Femur (tissue), 1 donor: ENCODE results near the gene POLD1.

Experiments
- DNase-seq: peaks from one replicate; pipeline ENCODE4 v3.0.0-alpha.2; 2017

The POLD1 gene

GRCh38 chr19:50447053-50447452 lies 62.9 kb downstream of the POLD1 start:
- no peak for DNase-seq

GRCh38 chr19:50447750-50448149 lies 63.6 kb downstream of the POLD1 start:
- no peak for DNase-seq

GRCh38 chr19:50449236-50449899 lies 65.2 kb downstream of the POLD1 start:
- DNase-seq: no peak

- DNase-seq: no peak
Measured at GRCh38 chr19:50450369-50451222, 66.4 kb downstream of the POLD1 start.

- no peak for DNase-seq
Measured at GRCh38 chr19:50451223-50451534, 67.0 kb downstream of the POLD1 start.

GRCh38 chr19:50453243-50453642 lies 69.1 kb downstream of the POLD1 start:
- no peak for DNase-seq

GRCh38 chr19:50455992-50456391 lies 71.8 kb downstream of the POLD1 start:
- DNase-seq: no peak

GRCh38 chr19:50457300-50457699 lies 73.2 kb downstream of the POLD1 start:
- no peak for DNase-seq

GRCh38 chr19:50458396-50459066 lies 74.4 kb downstream of the POLD1 start:
- no peak for DNase-seq

- DNase-seq: no peak
Measured at GRCh38 chr19:50459067-50459456, 74.9 kb downstream of the POLD1 start.

- no peak for DNase-seq
Measured at GRCh38 chr19:50459638-50460037, 75.5 kb downstream of the POLD1 start.

GRCh38 chr19:50460161-50460765 lies 76.1 kb downstream of the POLD1 start:
- DNase-seq: no peak

- DNase-seq: peak; percentile 74
Measured at GRCh38 chr19:50461066-50461875, 77.1 kb downstream of the POLD1 start.

- no peak for DNase-seq
Measured at GRCh38 chr19:50462970-50463369, 78.8 kb downstream of the POLD1 start.

- DNase-seq: no peak
Measured at GRCh38 chr19:50464348-50464747, 80.2 kb downstream of the POLD1 start.

GRCh38 chr19:50465000-50465399 lies 80.9 kb downstream of the POLD1 start:
- DNase-seq: no peak

- DNase-seq: peak; percentile 80
Measured at GRCh38 chr19:50465986-50466705, 82.0 kb downstream of the POLD1 start.

- no peak for DNase-seq
Measured at GRCh38 chr19:50466706-50467039, 82.5 kb downstream of the POLD1 start.

GRCh38 chr19:50467566-50467965 lies 83.4 kb downstream of the POLD1 start:
- DNase-seq: no peak
